KMS-11 (cell line): ENCODE measurements around the gene FOCAD.

Experiments
- H2AFZ ChIP-seq: fragments of 200-600 bp; sonication (generic); 2 replicates; pipeline ENCODE4 v1.6.1; 2016; ENCODE audit warnings: antibody characterized with exemption, mixed run types, low read depth
- H3K27ac ChIP-seq: fragments of 200-600 bp; sonication (generic); 2 replicates; pipeline ENCODE4 v1.6.1; 2016; ENCODE audit warnings: mild to moderate bottlenecking, mixed run types
- H3K27me3 ChIP-seq: fragments of 200-600 bp; sonication (generic); 2 replicates; pipeline ENCODE4 v1.6.1; 2017; ENCODE audit warnings: mild to moderate bottlenecking, low read depth, mixed run types, moderate library complexity; ENCODE audit not compliant: insufficient read depth
- H3K36me3 ChIP-seq: fragments of 200-600 bp; sonication (generic); 2 replicates; pipeline ENCODE4 v1.6.1; 2017; ENCODE audit warnings: mild to moderate bottlenecking, mixed run types; ENCODE audit not compliant: insufficient read depth
- H3K4me1 ChIP-seq: fragments of 200-600 bp; sonication (generic); 2 replicates; pipeline ENCODE4 v1.6.1; 2016; ENCODE audit warnings: mild to moderate bottlenecking, low read depth, mixed run types; ENCODE audit not compliant: poor library complexity, severe bottlenecking
- H3K4me2 ChIP-seq: fragments of 200-600 bp; sonication (generic); 2 replicates; pipeline ENCODE4 v1.7.0; 2016; ENCODE audit warnings: mild to moderate bottlenecking, mixed run types
- H3K4me3 ChIP-seq: fragments of 200-600 bp; sonication (generic); IDR thresholded peaks from 2 replicates; pipeline ENCODE4 v1.6.1; 2017; ENCODE audit warnings: low read depth, low read length, mixed read lengths; ENCODE audit not compliant: insufficient read depth
- H3K79me2 ChIP-seq: fragments of 200-600 bp; sonication (generic); 2 replicates; pipeline ENCODE4 v1.6.1; 2016; ENCODE audit warnings: low read depth, mixed run types; ENCODE audit not compliant: insufficient read depth
- H3K9ac ChIP-seq: fragments of 200-600 bp; sonication (generic); 2 replicates; pipeline ENCODE4 v1.6.1; 2016; ENCODE audit warnings: mild to moderate bottlenecking, mixed run types
- H4K20me1 ChIP-seq: fragments of 200-600 bp; sonication (generic); 2 replicates; pipeline ENCODE4 v1.6.1; 2016; ENCODE audit warnings: mild to moderate bottlenecking, mixed run types; ENCODE audit not compliant: insufficient read depth
- CTCF ChIP-seq: fragments of 200-600 bp; sonication (generic); conservative IDR thresholded peaks from 2 replicates; pipeline ENCODE4 v1.6.1; 2017; ENCODE audit warnings: low read depth, mild to moderate bottlenecking, antibody characterized with exemption, low read length, moderate library complexity, mixed read lengths

The FOCAD gene

GRCh38 chr9:20908461-20908860 is 224.4 kb downstream of the FOCAD start:
- Histone ChIP-seq H4K20me1 (no peaks in the 10 kb centered on the region), H3K4me1 (no peaks in the 10 kb centered on the region), H3K27ac (no peak overlapping the region), H3K4me3 (no peak overlapping the region), H3K4me2 (no peak overlapping the region), H3K36me3 (no peaks in the 10 kb centered on the region), H3K27me3 (no peaks in the 10 kb centered on the region), H2AFZ (no peak overlapping the region), H3K9ac (no peak overlapping the region), H3K79me2 (no peaks in the 10 kb centered on the region)
- TF ChIP-seq CTCF, result no peak

- Histone ChIP-seq H2AFZ (no peak overlapping the region), H3K4me2 (no peak overlapping the region), H3K27ac (no peak overlapping the region), H3K27me3 (no peaks in the 10 kb centered on the region), H3K4me3 (no peak overlapping the region), H3K36me3 (no peaks in the 10 kb centered on the region), H4K20me1 (no peaks in the 10 kb centered on the region), H3K9ac (no peak overlapping the region), H3K4me1 (no peaks in the 10 kb centered on the region), H3K79me2 (no peaks in the 10 kb centered on the region)
- TF ChIP-seq CTCF, result no peak
Observed at GRCh38 chr9:20914556-20914955, 230.5 kb downstream of the FOCAD start.

GRCh38 chr9:20921362-20921761 is 237.3 kb downstream of the FOCAD start:
- Histone ChIP-seq H3K9ac (no peak overlapping the region), H3K4me3 (no peak overlapping the region), H3K4me1 (no peaks in the 10 kb centered on the region), H4K20me1 (no peaks in the 10 kb centered on the region), H3K27ac (no peak overlapping the region), H3K27me3 (no peaks in the 10 kb centered on the region), H3K36me3 (no peaks in the 10 kb centered on the region), H3K4me2 (no peak overlapping the region), H2AFZ (no peak overlapping the region), H3K79me2 (no peaks in the 10 kb centered on the region)
- TF ChIP-seq CTCF, result no peak

- Histone ChIP-seq H3K4me2 (no peak overlapping the region), H2AFZ (no peak overlapping the region), H3K27me3 (no peaks in the 10 kb centered on the region), H3K4me3 (no peak overlapping the region), H3K4me1 (no peaks in the 10 kb centered on the region), H3K79me2 (no peaks in the 10 kb centered on the region), H3K9ac (no peak overlapping the region), H3K36me3 (no peaks in the 10 kb centered on the region), H4K20me1 (no peaks in the 10 kb centered on the region), H3K27ac (no peak overlapping the region)
- TF ChIP-seq CTCF, result no peak
Observed at GRCh38 chr9:20925256-20926045, 241.4 kb downstream of the FOCAD start.
